T follicular helper cell (primary cell): ENCODE data around the gene PCCA.
"Not testable (repeated sequence)": the region's sequence is repeated elsewhere in the genome, so short reads cannot be mapped to it uniquely, and the experiment has no call there.

Experiments used
- DNase-seq: peaks from one replicate; pipeline ENCODE4 v3.0.0-alpha.2; 2020; ENCODE audit warnings: low read depth

The PCCA gene

GRCh38 chr13:100098445-100099116 is 9.7 kb downstream of the PCCA start:
- DNase-seq: no peak

GRCh38 chr13:100099117-100099445 is 10.2 kb downstream of the PCCA start:
- DNase-seq: not testable (repeated sequence)

- no peak for DNase-seq
Observed at GRCh38 chr13:100100115-100100879, 11.4 kb downstream of the PCCA start.

- no peak for DNase-seq
Observed at GRCh38 chr13:100102042-100102441, 13.1 kb downstream of the PCCA start.

GRCh38 chr13:100106005-100106404 is 17.1 kb downstream of the PCCA start:
- DNase-seq: no peak

GRCh38 chr13:100106705-100107104 is 17.8 kb downstream of the PCCA start:
- no peak for DNase-seq

- DNase-seq: no peak
Observed at GRCh38 chr13:100108913-100109507, 20.1 kb downstream of the PCCA start.

GRCh38 chr13:100110269-100110668 is 21.4 kb downstream of the PCCA start:
- no peak for DNase-seq

GRCh38 chr13:100112186-100112838 is 23.4 kb downstream of the PCCA start:
- no peak for DNase-seq

- no peak for DNase-seq
Observed at GRCh38 chr13:100115693-100116254, 26.9 kb downstream of the PCCA start.

GRCh38 chr13:100124265-100124664 is 35.4 kb downstream of the PCCA start:
- DNase-seq: no peak

- no peak for DNase-seq
Observed at GRCh38 chr13:100125946-100126345, 37.1 kb downstream of the PCCA start.

GRCh38 chr13:100128373-100128772 is 39.5 kb downstream of the PCCA start:
- no peak for DNase-seq

- DNase-seq: no peak
Observed at GRCh38 chr13:100128838-100129237, 39.9 kb downstream of the PCCA start.

GRCh38 chr13:100129605-100130004 is 40.7 kb downstream of the PCCA start:
- DNase-seq: no peak

GRCh38 chr13:100130092-100130491 is 41.2 kb downstream of the PCCA start:
- DNase-seq: no peak

- DNase-seq: no peak
Observed at GRCh38 chr13:100130930-100131511, 42.1 kb downstream of the PCCA start.

- no peak for DNase-seq
Observed at GRCh38 chr13:100131863-100132574, 43.1 kb downstream of the PCCA start.

GRCh38 chr13:100138859-100139491 is 50.1 kb downstream of the PCCA start:
- DNase-seq: no peak

GRCh38 chr13:100139817-100140216 is 50.9 kb downstream of the PCCA start:
- no peak for DNase-seq

- DNase-seq: no peak
Observed at GRCh38 chr13:100140441-100140840, 51.5 kb downstream of the PCCA start.
